NCI-H1092 (cell line): ENCODE data around the gene CTSS.
"Not testable (repeated sequence)": the region's sequence is repeated elsewhere in the genome, so short reads cannot be mapped to it uniquely, and the experiment has no call there.

Experiments
- DNase-seq: peaks from one replicate; lab custom pipeline; 2025; lab: John Stamatoyannopoulos, UW

CTSS gene

GRCh38 chr1:150765296-150765976 is at the start of gene CTSS:
Gene CTSS (minus strand): TSS chr1:150765778. CDS start chr1:150764763, 1,015 bp downstream.
- no peak for DNase-seq

GRCh38 chr1:150813028-150813707 is 47.6 kb upstream of the CTSS start:
- DNase-seq = peak; percentile 15

GRCh38 chr1:150810958-150811659 is 45.5 kb upstream of the CTSS start:
- no peak for DNase-seq

- no peak for DNase-seq
Measured at GRCh38 chr1:150809651-150810050, 44.1 kb upstream of the CTSS start.

DNA sequence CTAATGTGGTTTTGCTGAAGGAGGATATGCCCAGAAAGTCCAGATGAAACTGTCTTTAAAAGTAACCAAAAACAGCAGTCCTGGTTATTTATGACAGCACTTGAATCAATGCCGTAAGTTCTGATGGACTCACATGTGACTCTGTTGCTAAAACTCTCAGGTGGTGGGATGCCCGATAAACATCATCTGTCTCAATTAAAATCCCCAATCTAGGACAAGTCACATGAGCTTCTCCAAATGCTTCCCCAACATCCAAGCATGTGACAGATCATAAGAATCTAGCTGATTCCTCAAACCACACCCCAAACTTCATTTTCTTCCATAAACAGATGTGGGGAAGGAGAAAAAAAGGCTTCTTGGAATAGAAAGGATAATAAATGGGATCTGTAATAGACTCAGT is 43.3 kb upstream of the CTSS start:
- no peak for DNase-seq

DNA sequence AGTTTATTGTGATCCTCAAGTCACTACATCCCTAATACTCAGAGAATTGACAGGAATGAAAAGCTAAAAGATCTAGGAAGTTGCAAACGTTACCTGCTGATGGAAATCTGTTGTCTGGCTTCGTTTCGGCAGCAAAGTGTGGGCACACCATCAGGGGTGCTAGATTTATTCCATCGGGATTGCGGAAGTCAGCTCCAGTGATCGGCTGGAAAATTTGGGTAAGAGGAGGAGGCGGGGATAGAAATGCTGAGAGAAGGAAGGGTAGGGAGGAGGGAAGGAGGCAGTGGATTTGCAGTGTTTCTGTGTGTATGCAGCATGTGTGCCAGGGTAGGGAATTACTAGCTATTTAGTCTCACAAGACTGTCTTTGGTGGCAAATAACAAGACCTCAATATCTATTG is 42.5 kb upstream of the CTSS start, which contains the start of gene CTSK:
Gene CTSK, minus strand, starts transcription at position 140 of the 400 bp plus-strand sequence. CDS start 1,455 bp downstream, outside the sequence.
- DNase-seq = no peak

DNA sequence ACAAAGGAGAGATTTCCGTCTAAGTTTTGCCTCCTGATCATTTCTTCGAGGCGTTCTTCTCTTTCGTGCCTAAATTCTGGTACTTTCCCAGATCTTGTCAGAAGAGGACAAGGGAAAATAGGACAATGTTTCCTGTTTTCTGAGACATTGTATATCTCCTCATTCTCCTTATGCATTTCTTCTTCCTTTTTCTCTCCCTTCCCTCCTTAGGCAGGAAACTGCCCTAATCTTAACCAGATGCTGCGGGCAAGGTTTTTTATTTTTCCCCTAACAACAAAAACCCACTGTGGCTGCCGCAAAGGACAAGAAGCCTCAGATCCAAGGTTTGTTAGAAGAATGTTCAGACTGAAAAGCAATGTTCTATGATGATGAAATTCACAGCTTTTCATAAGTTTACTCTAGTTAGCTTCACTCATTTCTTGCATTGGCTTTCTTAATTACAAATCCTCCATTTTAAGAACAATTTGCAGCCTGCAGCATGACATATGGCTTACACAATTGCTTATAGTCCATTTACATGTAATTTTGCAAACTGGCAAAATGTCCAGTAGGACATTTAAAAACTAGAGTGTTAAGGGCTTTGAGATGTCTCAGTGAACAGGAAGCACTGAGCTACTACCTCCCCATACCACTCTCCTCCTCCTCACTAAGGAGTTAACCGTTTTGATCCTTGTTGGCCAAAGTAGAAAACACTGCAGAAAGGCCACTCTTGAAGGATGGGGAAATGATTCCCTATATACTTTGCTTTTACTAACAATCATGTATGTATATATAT is 41.9 kb upstream of the CTSS start:
- no peak for DNase-seq

DNA sequence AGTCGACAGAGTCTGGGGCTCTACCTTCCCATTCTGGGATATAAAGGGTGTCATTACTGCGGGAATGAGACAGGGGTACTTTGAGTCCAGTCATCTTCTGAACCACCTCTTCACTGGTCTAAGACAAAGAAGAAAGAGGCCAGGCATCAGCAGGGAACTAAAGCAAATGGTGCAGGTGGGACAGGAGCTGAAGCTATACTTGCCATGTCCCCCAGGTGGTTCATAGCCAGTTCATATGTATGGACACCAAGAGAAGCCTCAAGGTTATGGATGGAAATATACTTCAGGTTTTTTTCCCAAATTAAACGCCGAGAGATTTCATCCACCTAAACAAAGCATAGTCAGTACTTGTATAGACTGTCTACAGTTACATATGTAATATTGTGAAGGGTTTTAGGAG is 40.3 kb upstream of the CTSS start:
- DNase-seq = no peak

- DNase-seq = no peak
Measured at GRCh38 chr1:150804671-150805070, 39.1 kb upstream of the CTSS start.

GRCh38 chr1:150799089-150799488 is 33.5 kb upstream of the CTSS start:
- no peak for DNase-seq

DNA sequence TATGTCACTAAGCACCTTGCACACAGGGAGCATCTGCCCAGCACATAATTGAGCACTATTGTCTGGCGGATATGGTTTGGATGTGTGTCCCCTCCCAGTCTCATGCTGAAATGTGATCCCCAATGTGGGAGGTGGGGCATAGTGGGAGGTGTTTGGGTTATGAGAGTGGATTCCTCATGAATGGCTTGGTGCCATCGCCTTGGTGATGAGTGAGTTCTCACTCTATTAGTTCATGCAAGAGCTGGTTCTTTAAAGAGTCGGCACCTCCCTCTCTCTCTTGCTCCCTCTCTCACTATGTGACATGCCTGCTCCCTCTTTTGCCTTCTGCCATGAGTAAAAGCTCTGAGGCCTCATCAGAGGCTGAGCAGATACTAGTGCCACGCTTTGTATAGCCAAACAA is 32.9 kb upstream of the CTSS start:
- no peak for DNase-seq

DNA sequence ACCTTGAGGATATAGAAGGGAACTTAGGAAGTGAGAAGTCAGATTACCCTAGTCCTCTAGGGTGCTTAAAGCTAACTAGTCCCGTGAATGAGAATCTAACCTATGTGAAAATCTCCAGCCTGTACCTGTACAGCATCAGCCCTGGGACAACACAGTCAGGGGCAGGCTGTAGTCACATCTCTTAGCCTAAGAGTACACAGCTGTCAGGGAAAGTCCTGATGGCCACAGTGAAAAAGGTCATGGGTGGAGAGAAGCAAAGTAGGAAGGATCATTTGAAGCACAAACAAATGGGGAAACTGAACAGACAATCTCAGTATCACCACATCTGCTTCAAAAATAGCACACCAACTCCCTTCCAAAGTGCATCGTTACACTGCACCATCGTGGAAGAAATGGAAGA is 30.8 kb upstream of the CTSS start:
- DNase-seq = no peak

DNA sequence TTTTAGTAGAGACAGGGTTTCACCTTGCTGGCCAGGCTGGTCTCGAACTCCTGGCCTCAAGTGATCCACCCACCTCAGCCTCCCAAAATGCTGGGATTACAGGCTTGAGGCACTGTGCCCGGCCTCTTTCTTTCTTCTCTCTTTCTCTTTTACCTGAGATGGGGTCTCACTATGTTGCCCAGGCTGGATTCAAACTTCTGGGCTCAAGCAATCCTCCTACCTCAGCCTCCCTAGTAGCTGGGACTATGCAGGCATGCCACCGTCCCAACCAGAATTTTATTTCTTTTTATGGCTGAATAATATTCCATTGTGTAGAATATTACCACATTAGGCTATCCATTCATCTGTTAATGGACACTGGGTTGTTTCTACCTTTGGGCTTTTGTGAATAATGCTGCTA is 28.2 kb upstream of the CTSS start:
- DNase-seq = not testable (repeated sequence)

- no peak for DNase-seq
Measured at GRCh38 chr1:150793221-150793620, 27.6 kb upstream of the CTSS start.

GRCh38 chr1:150791585-150791984 is 26.0 kb upstream of the CTSS start:
- no peak for DNase-seq

DNA sequence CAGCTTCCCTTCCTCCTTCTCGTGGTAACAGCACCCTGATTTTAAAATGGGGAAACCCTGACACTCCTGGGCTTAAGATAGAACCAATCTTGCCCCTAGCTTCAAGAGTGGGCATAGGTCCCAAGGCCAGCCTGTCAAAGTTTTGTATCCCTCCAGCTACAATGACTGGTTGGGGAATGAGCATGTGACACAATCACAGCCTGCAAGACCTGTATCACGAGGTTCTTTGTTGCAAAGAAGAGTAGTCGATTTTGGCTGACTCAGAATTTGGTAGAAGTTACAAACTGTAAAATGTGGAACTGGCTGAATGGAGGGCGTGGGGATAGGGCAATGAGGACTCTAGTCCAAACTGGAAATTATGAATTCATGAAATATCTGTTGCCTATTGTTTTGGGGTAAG is 23.8 kb upstream of the CTSS start:
- DNase-seq = no peak

GRCh38 chr1:150788946-150789345 is 23.4 kb upstream of the CTSS start:
- DNase-seq = no peak

- no peak for DNase-seq
Measured at GRCh38 chr1:150787455-150787854, 21.9 kb upstream of the CTSS start.

DNA sequence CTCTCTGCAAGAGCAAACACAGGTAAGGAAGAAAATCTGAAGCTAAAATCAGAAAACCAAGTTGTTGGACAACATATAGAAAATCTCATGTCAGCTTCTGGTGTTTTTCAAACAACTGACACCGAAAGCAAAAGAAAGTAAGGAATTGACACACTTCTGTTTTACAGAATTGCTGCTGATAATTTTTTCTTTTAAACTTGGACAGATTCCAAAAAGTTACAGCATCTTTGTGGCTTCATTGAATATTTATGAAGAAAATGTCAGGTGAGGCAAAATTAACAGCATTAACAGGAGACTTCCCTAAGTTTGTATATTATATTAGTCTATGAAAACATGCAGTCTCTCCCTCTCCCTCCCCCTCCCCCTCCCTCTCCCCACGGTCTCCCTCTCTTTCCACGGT is 14.9 kb upstream of the CTSS start:
- DNase-seq = no peak

DNA sequence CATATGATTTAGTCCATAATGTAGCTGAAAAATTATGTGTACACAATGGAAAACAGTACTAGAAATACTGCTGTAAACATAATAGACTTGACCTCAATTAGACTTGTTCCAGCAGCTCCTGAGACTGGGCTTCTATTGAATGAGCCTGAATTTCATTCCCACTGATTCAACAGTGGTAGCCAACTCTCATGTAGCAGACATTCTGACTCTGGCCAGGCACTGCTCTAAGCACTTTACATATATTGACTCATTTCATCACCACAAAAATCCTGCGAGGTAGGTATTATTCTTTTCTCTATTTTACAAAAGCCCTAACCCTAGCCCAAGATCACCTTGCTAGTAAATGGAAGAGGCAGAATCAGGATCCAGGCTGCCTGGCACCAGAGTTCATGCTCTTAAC is 12.8 kb upstream of the CTSS start:
- DNase-seq = no peak

DNA sequence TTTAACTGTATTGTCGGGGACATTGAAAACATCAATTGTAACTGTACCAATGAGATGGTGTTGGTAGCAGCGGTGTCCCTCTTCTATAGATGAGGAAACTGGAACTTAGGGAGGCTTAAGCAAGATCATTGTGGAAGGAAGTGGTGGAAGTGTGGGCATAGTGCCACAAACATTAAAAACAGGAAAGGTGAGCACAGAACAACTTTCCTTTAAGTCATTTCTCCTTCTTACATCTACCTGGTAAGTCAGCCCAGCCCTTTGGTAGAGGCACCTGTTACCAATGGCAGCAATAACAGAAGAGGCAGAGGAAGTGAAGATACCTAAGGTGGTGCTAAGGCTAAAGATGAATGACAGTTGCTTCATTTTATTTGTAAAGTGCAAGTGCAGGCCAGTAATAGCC is 12.0 kb upstream of the CTSS start:
- DNase-seq = no peak

GRCh38 chr1:150775931-150776505 is 10.4 kb upstream of the CTSS start:
- not testable (repeated sequence) for DNase-seq
